HG02840 (cell line): ENCODE measurements around the gene VTCN1.
"Not testable (repeated sequence)": the region's sequence is repeated elsewhere in the genome, so short reads cannot be mapped to it uniquely, and the experiment has no call there.

Experiments
- ATAC-seq: cut with Tn5 transposase; IDR thresholded peaks from one replicate; pipeline ENCODE4 v1.9.1; 2021; ENCODE audit warnings: mild to moderate bottlenecking, moderate library complexity, moderate number of reproducible peaks; ENCODE audit not compliant: unreplicated experiment, low FRiP score

VTCN1 gene, protein sequence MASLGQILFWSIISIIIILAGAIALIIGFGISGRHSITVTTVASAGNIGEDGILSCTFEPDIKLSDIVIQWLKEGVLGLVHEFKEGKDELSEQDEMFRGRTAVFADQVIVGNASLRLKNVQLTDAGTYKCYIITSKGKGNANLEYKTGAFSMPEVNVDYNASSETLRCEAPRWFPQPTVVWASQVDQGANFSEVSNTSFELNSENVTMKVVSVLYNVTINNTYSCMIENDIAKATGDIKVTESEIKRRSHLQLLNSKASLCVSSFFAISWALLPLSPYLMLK

DNA sequence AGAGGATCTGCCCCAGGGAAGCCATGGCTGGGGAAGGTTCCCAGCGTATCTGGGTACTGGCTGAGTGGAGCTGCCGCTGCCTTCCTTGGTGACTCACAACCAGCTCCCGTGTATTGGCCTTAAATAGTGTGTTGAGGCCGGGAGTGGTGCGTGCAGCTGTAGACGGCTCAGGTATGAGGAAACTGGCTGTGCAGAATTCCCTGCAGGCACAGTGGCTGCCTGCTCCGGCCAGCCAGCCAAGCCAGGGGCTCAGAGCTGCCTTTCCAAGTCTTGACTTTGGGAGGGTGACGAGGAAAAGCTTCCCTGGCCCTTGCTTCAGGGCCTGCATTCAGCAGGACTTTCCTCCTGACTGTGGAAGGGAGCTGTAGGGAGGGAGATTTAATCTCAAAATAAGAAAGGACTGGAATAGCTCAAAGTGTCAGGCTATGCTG, at the start of gene VTCN1:
VTCN1 (minus strand) TSS at position 97 of the 431 bp plus-strand sequence; CDS start at position 25, 72 bp downstream.
- ATAC-seq, result no peak

DNA sequence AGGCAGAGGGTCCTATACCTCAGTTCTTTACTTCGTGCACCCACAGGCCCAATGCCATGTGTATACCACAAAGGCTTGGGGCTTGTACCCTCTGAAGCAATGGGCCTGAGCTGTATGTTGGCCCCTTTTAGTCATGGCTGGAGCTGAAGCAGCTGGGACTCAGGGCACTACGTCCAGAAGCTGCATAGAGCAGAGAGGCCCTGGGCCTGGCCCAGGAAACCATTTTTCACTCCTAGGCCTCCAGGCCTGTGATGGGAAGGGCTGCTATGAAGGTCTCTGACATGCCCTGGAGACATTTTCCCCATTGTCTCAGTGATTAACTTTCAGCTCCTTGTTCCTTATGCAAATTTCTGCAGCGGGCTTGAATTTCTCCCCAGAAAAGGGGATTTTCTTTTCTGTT, 48.1 kb upstream of the VTCN1 start:
- no peak for ATAC-seq

DNA sequence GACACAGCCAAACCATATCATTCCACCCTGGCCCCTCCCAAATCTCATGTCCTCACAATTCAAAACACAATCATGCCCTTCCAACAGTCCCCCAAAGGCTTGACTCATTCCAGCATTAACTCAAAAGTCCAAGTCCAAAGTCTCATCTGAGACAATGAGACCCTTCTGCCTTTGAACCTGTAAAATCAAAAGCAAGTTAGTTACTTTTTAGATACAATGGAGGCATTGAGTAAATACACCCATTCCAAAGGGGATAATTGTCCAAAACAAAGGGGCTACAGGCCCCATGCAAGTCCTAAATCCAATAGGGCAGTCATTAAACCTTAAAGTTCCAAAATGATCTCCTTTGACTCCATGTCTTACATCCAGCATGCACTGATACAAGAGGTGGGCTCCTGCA, 47.3 kb upstream of the VTCN1 start:
- ATAC-seq, result not testable (repeated sequence)

DNA sequence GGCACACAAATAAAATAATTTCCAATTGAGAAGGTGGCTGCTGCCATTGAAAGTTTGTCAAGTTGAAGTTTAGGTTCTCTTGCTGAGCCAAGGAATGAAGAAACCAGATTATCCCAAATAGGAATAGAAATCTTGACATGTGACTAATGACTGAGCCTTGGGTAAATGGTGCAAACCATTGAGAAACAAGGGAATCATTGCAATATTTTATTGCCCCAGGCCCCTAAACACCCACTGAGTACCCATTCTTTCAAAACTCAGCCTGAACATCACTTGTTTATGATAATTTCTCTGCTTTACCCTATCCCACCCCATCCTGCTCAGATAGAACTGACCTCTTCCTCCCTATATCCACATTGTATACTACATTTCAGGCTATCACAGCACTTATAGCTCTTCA, 46.6 kb upstream of the VTCN1 start:
- ATAC-seq, result no peak

DNA sequence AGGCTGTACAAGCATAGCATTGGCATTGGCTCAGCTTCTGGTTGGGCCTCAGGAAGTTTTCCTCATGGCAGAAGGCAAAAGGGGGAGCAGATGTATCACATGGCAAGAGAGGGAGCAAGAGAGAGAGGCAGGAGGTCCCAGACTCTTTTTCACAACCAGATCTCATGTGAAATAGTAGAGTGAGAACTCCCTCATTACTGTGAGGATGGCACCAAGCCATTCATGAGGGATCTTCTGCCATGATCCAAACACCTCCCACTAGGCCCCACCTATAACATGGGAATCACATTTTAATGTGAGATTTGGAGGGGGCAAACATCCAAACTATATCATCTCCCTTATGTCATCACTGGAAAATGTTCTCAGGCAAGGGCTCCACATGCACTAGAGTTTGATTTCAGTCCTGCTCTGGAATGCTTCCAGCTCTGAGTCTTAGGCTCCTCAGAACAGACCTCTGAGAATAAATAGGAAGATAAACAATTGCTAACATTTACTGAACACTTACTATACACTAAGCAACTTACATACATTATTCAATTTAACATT, 39.4 kb upstream of the VTCN1 start:
- no peak for ATAC-seq

DNA sequence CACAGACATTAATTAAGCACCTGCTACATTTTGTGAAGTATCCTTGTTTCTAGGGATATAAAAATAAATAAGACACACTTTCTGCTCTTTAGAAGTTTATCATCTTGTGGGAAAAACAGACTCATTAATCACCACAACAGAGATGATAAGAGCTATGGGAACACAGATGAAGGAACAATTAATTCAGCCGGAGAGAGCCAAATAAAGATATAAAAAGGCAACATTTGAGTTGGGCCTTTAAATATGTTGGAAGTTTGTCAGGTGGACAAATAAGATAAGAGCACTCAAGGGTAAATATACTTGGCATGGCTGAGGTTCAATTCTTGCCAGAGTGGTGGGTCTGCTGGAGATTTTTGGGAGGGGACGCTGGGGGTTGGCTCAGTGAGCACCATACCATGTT, 34.2 kb upstream of the VTCN1 start:
- no peak for ATAC-seq

DNA sequence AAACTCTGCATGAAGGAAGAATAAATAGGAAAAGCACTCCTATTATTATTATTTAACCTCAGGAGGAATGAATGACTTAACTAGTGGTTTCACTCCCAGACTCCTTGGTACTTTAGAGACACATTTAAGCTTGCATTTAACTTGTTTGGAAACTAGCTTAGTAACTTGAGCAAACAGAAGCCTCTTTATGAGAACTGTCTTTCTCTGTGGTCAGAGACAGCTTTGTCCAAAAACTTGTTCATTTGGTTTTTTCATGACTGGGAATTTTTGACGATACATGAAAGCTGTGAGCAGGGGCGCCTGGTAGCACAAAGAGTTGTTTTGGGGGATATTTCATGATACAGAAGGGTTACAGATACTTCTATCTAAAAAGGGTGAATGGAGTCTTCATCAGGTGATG, 33.6 kb upstream of the VTCN1 start:
- no peak for ATAC-seq

DNA sequence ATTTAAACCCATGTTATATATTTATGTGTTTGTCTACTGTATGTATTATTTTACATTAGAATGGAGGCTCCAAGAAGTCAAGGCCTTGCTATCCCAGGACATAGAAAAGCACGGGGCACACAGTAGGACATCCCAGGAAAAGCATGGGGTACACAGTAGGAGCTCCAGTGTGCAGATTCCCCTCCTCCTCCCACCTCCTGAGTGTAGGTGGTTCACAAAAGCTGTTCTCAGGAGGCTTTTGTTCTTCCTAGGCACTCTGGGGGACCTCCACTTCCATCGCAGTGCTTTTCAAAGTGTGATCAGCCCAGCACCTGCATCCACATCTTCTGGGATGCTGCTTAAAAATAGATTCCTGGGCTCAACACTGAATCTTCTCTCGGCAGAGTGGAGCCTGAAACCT, 30.8 kb upstream of the VTCN1 start:
- no peak for ATAC-seq

DNA sequence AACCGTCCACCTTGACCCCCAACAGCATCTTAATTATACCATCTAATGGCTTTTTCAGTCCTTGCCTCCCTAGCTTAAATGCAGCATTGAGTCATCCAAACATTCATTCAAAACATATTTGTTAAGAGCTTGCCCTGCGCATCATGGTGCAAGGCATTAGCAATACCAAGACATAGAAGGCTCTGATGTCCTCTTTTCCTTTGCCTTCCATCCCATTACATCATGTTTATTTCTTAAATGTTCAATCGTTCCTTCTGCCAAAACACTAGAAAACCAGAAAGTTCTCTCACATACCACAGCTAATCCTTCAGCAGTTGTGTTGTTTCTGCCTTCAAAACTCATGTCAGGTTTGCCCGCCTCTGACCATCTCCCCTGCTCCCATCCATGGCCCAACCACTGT, 29.8 kb upstream of the VTCN1 start:
- no peak for ATAC-seq

DNA sequence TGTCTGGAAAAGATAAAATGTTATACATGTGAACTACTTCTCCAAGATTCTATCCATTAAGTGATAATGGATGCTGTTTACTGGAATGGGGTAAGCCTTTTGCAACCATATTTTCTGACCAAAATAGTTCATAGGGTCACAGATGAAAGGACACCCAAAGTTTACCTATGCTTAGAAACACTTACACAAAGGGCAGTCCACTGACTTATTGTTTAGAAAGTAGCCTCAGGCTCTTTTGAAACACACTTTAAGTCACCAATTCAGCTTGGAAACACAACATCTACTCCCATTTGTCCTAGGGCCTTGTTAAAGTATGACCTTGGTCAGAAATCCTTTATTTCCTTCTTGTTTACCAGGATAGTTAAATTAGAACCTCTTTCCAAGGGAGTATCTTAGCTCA, 28.7 kb upstream of the VTCN1 start:
- no peak for ATAC-seq

DNA sequence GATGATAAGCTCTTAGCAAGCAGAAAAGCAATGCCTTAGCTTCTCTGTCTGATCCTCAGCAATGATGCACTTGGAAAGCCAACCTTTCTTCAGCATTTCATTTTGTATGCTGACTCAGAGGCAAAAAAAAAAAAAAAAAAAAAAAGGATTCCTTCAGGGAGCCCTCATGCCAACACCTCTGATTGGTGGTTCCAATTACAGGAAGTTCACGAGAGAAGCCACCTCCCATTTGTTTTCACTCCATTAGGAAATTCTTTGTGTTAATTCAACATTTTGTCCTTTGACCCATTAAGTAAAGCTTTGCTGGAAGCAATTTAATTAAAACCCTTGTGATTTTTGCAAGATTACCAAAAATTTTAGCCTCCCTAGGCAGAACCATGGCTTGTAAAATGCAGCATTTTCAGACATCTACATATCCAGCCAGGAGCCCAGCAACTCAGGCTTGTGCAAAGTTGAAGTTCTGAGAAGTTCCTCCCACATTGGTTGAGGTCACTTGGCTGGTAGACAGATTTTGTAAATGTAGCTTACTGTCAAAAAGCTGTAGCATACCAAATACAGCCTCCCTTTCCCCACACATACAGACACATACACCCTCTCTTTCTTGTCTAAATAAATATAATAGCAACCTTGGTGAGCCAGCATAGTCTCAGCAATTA, 27.1 kb upstream of the VTCN1 start:
- no peak for ATAC-seq

DNA sequence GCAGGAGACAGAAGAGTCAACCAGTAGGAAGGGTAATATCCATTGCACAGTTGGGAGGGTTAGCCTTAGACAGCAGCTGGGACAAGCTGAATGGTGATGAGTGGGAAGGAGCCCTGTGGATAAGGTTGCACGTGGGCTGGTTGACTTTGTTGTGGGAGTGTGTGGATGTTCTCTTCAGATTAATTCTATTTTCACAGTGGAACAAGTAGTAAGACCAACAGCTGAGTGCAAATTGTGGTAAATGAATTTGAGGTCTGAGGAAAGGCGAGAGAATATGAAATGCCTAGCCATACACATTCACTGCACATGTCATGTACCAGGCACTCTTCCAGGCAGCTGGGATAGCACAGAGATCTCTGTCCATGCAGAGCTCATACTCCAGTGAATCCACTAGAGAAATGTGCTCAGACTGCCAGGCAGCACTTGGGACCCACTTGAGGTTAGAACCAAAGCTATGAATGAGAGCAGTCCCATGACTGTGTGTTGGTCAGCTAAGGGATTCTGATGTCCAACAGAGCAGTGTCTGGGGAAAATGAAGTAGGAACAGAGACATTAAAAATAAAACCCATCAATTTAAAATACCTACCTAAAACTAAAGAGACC, 25.2 kb upstream of the VTCN1 start:
- no peak for ATAC-seq

DNA sequence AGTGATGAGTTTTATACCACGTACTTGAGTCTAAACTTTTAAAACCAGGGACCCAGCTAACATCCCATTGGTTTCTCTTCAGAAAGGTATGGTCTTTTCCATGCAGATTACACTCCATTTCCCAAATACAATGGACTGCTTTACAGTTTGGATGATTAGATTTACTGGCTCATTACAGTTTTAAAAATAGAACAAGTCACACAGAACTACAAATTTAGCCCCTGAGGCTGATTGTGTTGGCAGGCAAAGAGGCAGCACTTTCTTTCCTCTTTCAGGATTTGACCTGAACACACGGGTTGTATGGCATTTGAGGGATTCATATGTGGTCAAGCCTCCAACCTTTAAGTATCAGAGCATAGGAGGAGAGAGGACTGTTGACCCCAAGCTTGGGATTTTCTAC, 21.8 kb upstream of the VTCN1 start:
- no peak for ATAC-seq

DNA sequence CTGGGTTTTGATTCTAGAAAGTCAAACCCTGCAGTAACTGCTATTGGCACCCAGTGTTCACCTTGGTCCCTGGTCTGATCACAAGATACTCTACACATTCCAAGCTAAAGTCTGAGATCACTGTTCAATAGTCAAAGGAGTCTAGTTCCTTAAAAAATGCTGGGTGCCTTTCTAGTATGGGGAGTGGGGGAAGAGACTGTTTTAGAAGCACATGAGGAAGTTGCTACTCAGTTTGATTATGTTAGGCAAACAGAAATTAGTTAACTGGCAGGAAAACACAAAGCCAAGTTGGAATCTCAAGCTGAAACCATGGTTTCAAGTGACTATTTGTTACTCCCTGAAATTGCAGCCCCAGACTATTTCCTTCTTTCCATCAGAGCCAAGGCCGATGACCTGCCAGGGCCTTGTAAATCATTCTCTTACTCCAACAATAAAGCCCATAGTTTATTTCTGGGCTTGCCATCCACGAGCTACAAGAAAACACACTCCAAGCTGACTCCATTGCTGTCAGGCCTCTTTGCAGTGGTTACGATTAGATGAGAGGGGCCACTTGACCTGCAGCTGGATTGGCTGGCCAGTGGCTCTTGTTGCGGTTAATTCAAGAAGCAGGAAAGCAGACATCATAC, 21.1 kb upstream of the VTCN1 start:
- ATAC-seq, result no peak

DNA sequence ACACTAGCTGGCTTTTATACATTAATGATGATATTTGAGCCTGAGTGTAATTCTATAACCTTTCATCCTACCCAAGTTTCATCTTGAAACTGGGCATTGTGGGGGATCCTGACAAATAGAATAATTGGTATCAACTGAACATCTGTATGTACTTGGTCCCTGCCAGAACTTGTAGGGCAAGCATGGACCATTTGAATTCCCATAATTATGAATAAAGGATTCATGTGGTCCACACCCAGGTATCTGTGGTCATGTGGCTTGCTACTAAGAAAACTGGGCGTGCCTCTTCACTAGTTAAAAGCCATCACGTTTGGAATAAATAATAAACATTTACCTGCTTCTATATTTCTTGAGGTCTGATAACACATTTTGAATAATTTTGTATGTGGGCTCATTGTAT, 20.6 kb upstream of the VTCN1 start:
- no peak for ATAC-seq

DNA sequence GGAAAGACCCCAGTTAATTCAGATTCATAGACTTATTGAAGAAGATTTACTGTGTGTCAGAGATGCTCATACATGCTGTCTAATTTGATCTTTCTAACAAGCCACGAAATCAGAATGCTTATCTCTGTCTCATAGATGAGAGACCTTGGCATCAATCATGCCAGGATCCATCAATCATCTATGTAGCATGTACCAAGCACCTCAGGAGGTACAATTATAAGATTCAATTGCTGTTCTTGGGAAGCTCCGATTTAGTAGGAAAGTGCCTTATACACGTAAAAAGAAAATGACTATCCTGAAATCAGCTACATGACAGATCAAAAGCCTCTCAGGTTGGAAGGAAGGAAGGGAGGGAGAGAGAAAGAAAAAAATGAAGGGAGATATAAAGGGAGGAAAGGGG, 18.5 kb upstream of the VTCN1 start:
- ATAC-seq, result no peak

DNA sequence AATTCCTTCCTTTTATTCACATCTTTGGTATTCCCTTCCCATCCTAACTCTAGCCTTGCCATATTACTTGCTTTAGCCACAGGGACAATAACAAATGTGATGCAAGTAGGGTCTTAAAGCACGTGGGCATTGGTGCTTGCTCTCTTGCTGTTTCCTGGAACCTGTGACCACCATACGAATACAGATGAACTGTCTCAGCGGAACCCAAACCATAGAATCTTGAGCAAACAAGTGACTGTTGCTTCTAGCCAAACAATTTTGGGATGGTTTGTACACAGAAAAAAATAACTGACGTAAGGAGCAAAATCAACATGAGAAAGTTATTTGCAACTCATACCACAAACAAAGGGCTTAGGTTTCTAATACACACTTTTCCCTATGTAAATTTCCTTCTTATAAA, 15.2 kb upstream of the VTCN1 start:
- ATAC-seq, result no peak

DNA sequence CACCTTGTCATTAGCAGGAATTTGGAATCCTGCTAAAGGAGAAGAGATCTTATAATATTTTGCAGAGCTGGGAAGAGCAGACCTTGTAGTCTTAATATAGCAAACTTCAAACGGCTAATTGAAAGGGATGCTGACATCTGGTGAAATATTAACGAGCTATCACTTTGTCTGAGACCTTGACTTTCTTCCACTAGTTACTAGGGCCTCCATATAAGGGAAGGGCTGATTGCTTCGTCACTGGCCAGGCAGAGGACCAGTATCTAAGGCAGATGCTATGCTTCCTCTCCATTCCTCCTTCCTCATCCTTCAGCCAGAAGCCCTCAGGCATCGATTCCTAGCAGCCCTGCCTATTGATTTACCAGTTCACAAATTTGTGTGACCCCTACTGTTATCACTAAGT, 6.0 kb upstream of the VTCN1 start:
- no peak for ATAC-seq

DNA sequence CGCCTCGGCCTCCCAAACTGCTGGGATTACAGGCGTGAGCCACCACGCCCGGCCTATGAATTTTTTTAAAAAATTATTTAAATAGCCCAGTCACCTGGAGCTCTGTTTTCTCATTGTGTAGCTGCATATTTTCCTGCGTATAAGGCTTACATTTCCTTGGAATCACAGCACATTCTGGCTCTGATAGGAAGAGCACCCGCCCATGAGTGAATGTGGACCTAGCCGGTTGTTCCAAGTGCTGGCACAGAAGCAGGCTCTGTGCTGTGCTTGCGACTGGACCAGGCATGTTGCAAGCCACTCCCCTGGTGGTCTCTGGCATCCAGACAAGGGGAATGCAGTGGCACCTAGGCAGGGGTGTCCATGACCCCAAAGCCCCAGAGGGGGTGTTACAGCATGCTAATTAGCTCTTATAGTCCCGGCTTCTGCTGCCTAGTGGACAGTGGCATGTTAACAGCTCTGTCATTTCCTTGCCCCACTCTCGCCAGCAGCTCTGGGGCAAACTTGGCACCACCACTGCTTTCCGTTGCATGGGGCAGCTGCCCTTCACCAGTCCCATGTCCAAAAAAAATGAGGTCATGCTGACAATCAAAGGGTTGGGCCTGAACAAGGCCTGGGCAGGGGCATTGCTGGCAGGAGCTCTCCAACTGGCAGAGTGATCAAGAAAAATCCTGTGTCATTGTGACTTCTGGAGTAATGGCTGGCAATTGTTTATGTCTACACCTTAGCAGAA, 5.2 kb upstream of the VTCN1 start:
- no peak for ATAC-seq

DNA sequence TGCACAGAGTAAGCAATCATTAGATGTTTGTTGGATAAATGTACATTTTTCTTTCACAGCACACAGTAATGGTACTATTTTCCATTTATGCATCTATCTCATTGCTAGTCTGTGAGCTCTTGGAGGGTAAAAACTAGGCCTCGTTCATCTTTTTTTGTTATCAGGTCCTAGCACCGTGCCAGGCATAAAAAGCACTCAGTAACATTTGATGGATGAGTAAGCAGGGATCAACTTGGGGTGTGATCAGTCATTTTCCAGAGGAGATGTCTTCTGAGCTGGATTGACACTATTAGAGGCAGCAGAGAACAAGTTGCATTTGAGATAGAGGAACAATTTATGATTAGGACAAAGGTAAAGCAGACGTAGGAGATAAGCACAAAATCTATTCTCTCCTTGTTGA, 4.3 kb upstream of the VTCN1 start:
- no peak for ATAC-seq

DNA sequence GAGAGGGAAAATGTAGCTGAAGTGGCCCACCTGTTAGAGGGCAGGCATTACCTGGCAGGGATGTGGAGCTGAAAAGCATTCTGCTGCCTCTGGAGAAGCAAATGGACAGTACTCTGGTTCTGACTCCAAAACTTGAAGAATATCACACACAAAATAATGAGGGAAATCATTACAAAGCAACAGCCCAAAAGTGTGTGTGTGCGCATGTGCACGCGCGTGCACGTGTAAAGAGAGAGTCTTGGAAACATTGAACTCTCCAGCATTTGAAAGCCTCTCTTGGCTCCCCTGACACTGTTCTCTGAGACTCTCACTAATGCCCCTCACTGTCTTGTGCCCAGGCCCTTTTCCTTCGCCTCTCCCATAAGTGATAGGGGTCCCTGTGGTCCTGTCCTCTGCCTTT, 2.3 kb upstream of the VTCN1 start:
- no peak for ATAC-seq
